Measurements from ENCODE around the gene AIFM1. TPM values are rescaled to one million over a fixed set of nuclear protein-coding genes. Genes with fewer than 3 reads are reported as not detected.

AIFM1 gene
- total and polyA plus RNA-seq, 2 of the 4 experiments (the other 2 are of a cell fraction) = 22.0 to 27.4 TPM

DNA sequence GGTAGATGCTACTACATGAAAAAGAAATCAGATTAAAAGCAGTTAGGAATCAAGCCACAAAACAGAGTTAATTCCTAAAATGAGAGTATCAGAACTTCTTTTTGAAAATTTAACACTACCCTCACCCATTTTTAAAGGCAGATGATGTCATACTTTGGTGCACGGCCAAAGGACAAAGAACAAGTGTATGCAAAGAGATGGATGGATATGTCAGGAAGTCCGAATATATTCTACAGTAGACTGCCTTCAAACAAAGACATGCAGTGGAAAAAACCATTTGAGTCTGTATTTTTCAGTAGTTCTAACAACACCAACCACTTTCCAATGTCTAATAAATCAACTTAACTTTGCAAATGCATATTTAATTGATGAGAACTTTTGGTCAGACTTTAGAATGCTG, 2.2 kb downstream of the AIFM1 start:
- H3K9me3 ChIP-seq (ENCODE audit: control insufficient read depth, insufficient read depth, low read length) = no peaks in the 10 kb centered on the region
- no peak overlapping the region for H3K4me3 ChIP-seq (ENCODE audit: insufficient read depth, low read depth, low read length)
- H3K27ac ChIP-seq (ENCODE audit: insufficient read depth, low read length) = no peak overlapping the region
- no peak overlapping the region for H3K4me2 ChIP-seq (ENCODE audit: low read depth, low read length)
- no peak overlapping the region for H2AK9ac ChIP-seq (replicated peaks; ENCODE audit: low read depth, low read length, poor library complexity)
- no peak overlapping the region for H3K18ac ChIP-seq (ENCODE audit: low read depth, low read length)
- H3K9me1 ChIP-seq (ENCODE audit: insufficient read depth, low read length) = no peaks in the 10 kb centered on the region
- no TSS peak for BruUV-seq (replicated peaks)
- TF ChIP-seq FOS (IDR thresholded peaks at IDR 0.05; ENCODE audit: low read depth, low read length) = no peak
- TF ChIP-seq MAFK (IDR thresholded peaks at IDR 0.05; ENCODE audit: low read depth, low read length) = no peak
- TF ChIP-seq MAZ (IDR thresholded peaks at IDR 0.05; ENCODE audit: borderline replicate concordance, low read depth, low read length) = no peak
- no peak for TF ChIP-seq SMC3 (IDR thresholded peaks at IDR 0.05; ENCODE audit: low read depth, low read length)
- TF ChIP-seq, protein P1, sequence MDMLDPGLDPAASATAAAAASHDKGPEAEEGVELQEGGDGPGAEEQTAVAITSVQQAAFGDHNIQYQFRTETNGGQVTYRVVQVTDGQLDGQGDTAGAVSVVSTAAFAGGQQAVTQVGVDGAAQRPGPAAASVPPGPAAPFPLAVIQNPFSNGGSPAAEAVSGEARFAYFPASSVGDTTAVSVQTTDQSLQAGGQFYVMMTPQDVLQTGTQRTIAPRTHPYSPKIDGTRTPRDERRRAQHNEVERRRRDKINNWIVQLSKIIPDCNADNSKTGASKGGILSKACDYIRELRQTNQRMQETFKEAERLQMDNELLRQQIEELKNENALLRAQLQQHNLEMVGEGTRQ (IDR thresholded peaks at IDR 0.05; ENCODE audit: low read depth, low read length) = no peak
- TF ChIP-seq RCOR1 (IDR thresholded peaks at IDR 0.05; ENCODE audit: insufficient replicate concordance, low read length) = no peak
- no peak for TF ChIP-seq BHLHE40 (IDR thresholded peaks at IDR 0.05; ENCODE audit: low read depth, low read length)
- TF ChIP-seq NFE2L2 (IDR thresholded peaks at IDR 0.05; ENCODE audit: low read depth, low read length) = no peak
- TF ChIP-seq, protein P2, sequence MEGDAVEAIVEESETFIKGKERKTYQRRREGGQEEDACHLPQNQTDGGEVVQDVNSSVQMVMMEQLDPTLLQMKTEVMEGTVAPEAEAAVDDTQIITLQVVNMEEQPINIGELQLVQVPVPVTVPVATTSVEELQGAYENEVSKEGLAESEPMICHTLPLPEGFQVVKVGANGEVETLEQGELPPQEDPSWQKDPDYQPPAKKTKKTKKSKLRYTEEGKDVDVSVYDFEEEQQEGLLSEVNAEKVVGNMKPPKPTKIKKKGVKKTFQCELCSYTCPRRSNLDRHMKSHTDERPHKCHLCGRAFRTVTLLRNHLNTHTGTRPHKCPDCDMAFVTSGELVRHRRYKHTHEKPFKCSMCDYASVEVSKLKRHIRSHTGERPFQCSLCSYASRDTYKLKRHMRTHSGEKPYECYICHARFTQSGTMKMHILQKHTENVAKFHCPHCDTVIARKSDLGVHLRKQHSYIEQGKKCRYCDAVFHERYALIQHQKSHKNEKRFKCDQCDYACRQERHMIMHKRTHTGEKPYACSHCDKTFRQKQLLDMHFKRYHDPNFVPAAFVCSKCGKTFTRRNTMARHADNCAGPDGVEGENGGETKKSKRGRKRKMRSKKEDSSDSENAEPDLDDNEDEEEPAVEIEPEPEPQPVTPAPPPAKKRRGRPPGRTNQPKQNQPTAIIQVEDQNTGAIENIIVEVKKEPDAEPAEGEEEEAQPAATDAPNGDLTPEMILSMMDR (conservative IDR thresholded peaks at IDR 0.05; ENCODE audit: low read depth, low read length) = no peak
- TF ChIP-seq POLR2A (IDR thresholded peaks at IDR 0.05; ENCODE audit: low read depth, low read length) = no peak
- TF ChIP-seq CEBPB (IDR thresholded peaks at IDR 0.05; ENCODE audit: low read depth, low read length) = no peak
- TF ChIP-seq, protein P3, sequence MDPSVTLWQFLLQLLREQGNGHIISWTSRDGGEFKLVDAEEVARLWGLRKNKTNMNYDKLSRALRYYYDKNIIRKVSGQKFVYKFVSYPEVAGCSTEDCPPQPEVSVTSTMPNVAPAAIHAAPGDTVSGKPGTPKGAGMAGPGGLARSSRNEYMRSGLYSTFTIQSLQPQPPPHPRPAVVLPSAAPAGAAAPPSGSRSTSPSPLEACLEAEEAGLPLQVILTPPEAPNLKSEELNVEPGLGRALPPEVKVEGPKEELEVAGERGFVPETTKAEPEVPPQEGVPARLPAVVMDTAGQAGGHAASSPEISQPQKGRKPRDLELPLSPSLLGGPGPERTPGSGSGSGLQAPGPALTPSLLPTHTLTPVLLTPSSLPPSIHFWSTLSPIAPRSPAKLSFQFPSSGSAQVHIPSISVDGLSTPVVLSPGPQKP (IDR thresholded peaks at IDR 0.05; ENCODE audit: borderline replicate concordance, low read depth, low read length) = no peak
- H3K23ac ChIP-seq (ENCODE audit: low read depth, low read length) = no peak overlapping the region
- no peak overlapping the region for H2BK20ac ChIP-seq (ENCODE audit: low read depth, low read length)
- peaks cover 7 to 8% of the 10 kb centered on the region in 2 experiments; a peak in 2 of 4 replicates for H3K79me1 ChIP-seq (ENCODE audit: low read depth in 1 of 2, low read length in 2 of 2)
- H2BK120ac ChIP-seq (ENCODE audit: low read depth, low read length) = no peak overlapping the region
- no peak overlapping the region for H3K4ac ChIP-seq (ENCODE audit: low read depth, low read length)
- no peak overlapping the region for H4K91ac ChIP-seq (ENCODE audit: insufficient read depth, low read depth, low read length)
- no CpG with 5 or more reads among the region's 2 CpGs for WGBS, 2 experiments (ENCODE audit: extremely low coverage in 2 of 2, insufficient read length in 1 of 2)
- DNase-seq = no peak
- H2BK5ac ChIP-seq (ENCODE audit: low read depth, low read length, poor library complexity, severe bottlenecking) = no peak overlapping the region
- H2BK15ac ChIP-seq (ENCODE audit: low read depth, low read length) = no peak overlapping the region
- H4K20me1 ChIP-seq (ENCODE audit: insufficient read depth, low read length) = no peaks in the 10 kb centered on the region
- dilution Hi-C loops (cut with HindIII; ENCODE audit: low sequenced_read_pairs, unreplicated experiment) (no loop called here), intact Hi-C loops (cut with micrococcal nuclease) (no loop called here), in situ Hi-C loops (cut with MboI; ENCODE audit: low sequenced_read_pairs) (no loop called here)
- H2AK5ac ChIP-seq (ENCODE audit: low read depth, low read length) = no peak overlapping the region
- ChIA-PET CTCF (no interaction called here), POLR2A (ENCODE audit: unreplicated experiment) (no interaction called here)
- H3K56ac ChIP-seq (ENCODE audit: extremely low read depth, insufficient read depth, low read length) = no peak overlapping the region
- H4K5ac ChIP-seq (ENCODE audit: low read depth, low read length) = no peak overlapping the region
- no peak overlapping the region for H3K9ac ChIP-seq (ENCODE audit: low read depth, low read length)
- H4K8ac ChIP-seq (ENCODE audit: low read depth in 2 of 2, low read length in 2 of 2) = no peak overlapping the region
- no peaks in the 10 kb centered on the region for H3K36me3 ChIP-seq (ENCODE audit: control insufficient read depth, insufficient read depth, low read length)
- no peak for ATAC-seq (ENCODE audit: low read depth)
- H3K14ac ChIP-seq (replicated peaks; ENCODE audit: low read depth, low read length) = no peak overlapping the region
- H2AFZ ChIP-seq (replicated peaks; ENCODE audit: low read length, poor library complexity) = no peak overlapping the region
- no peaks in the 10 kb centered on the region for H3K27me3 ChIP-seq (ENCODE audit: control insufficient read depth, insufficient read depth, low read length)
- H3K4me1 ChIP-seq (ENCODE audit: control insufficient read depth, insufficient read depth, low read length) = no peaks in the 10 kb centered on the region

Data from IMR-90 (cell line).